Stomach (tissue), 9 donors: Measurements from ENCODE around the gene UBAP1. TPM values are rescaled to one million over a fixed set of nuclear protein-coding genes. Genes with fewer than 3 reads are reported as not detected.

Experiments
- DNase-seq, 2 donors: peaks; one replicate each; pipeline versions ENCODE4 v3.0.0 to v3.0.0-alpha.2; 2013 to 2019
- H3K27ac ChIP-seq, 5 donors: fragments of 200-600 bp in 4 of 5; sonication (generic) in 4 of 5; one replicate each; pipeline ENCODE4 v1.5.1; 2013 to 2019; ENCODE audit warnings: mild to moderate bottlenecking in 1 of 5, moderate library complexity in 1 of 5
- H3K27me3 ChIP-seq, 3 donors: fragments of 200-600 bp; sonication (generic); one replicate each; pipeline ENCODE4 v1.5.1; 2017 to 2019; ENCODE audit warnings: mixed run types in 1 of 3
- H3K36me3 ChIP-seq, 4 donors: fragments of 200-600 bp; sonication (generic); 1 replicate in 3 of 4; 2 replicates in 1 of 4; pipeline ENCODE4 v1.5.1; 2016 to 2019
- H3K4me1 ChIP-seq, 4 donors: fragments of 200-600 bp; sonication (generic); one replicate each; pipeline ENCODE4 v1.5.1; 2016 to 2019
- H3K4me3 ChIP-seq, 4 donors: fragments of 200-600 bp; sonication (generic) in 3 of 4; one replicate each; pipeline ENCODE4 v1.5.1; 2016 to 2019; ENCODE audit warnings: mild to moderate bottlenecking in 1 of 4
- H3K9me3 ChIP-seq, 4 donors: fragments of 200-600 bp; sonication (generic); one replicate each; pipeline ENCODE4 v1.5.1; 2016 to 2019
- CTCF ChIP-seq, 7 experiments: fragments of 450-650 bp in 4 of 7; fragments of 200-600 bp in 3 of 7; sonication (generic) in 3 of 7; IDR thresholded peaks; one replicate each; pipeline ENCODE4 v1.5.1; 2016 to 2019; ENCODE audit warnings: antibody characterized with exemption in 7 of 7, control low read depth in 2 of 7, mild to moderate bottlenecking in 1 of 7
- EP300 ChIP-seq: sonication (generic); formaldehyde crosslinking; IDR thresholded peaks from one replicate; pipeline ENCODE4 v1.6.1; 2017; ENCODE audit warnings: antibody characterized with exemption
- POLR2A ChIP-seq, 4 donors: fragments of 450-650 bp; IDR thresholded peaks; one replicate each; pipeline ENCODE4 v1.6.1; 2016; ENCODE audit warnings: antibody characterized with exemption in 4 of 4, control low read depth in 2 of 4, mild to moderate bottlenecking in 1 of 4, moderate library complexity in 1 of 4
- POLR2AphosphoS5 ChIP-seq, 3 donors: sonication (generic); formaldehyde crosslinking; IDR thresholded peaks; one replicate each; pipeline ENCODE4 v1.6.1; 2016; ENCODE audit warnings: antibody characterized with exemption in 3 of 3
- WGBS, 5 donors: extraction: QIAGEN DNeasy Blood & Tissue Kit in 3 of 5; methylation state at CpG; one replicate each; pipeline versions ENCODE4 v1.1.5 to v1.1.7; 2013 to 2018; 5-methylcytosine and 5-hydroxymethylcytosine counted together
- intact Hi-C: fragments of 100-400 bp; cut with DNase I; formaldehyde crosslinking; loops from one replicate; pipeline ENCODE4 v1.15.1; 2023; ENCODE audit warnings: low total_unique reads
- polyA plus RNA-seq, 3 donors: library from polyadenylated mRNA; stranded (reverse); fragments of 200-250 nt; gene quantifications; one replicate each; pipeline ENCODE4 v1.2.3, GENCODE V29; 2013
- total RNA-seq, 5 donors: library from RNA; depleted of rRNA; stranded (reverse); fragments of >200 nt; gene quantifications; one replicate each; pipeline versions ENCODE4 v1.1.0 to v1.2.3, GENCODE V29; 2014 to 2016
- donor health status: healthy with polysubstance abuse.
- donor health status: Bipolar disorder and iron deficiency.
- donor health status: healthy.

UBAP1 gene
- total and polyA plus RNA-seq, 8 donors: 17.7 to 53.1 (median 34.1) TPM

- H3K9me3 ChIP-seq: no peaks in the 10 kb centered on the region
- H3K36me3 ChIP-seq: peaks cover 5 to 37% (median 29%) of the 10 kb centered on the region in 4 donors
- intact Hi-C loops: no loop called here
- TF ChIP-seq POLR2A (IDR thresholded peaks at IDR 0.05) (no peak), EP300 (no peak), POLR2AphosphoS5 (IDR thresholded peaks at IDR 0.05) (no peak), CTCF (IDR thresholded peaks at IDR 0.05) (no peak)
- peaks cover 0 to 12% (median 5%) of the 10 kb centered on the region in 4 donors for H3K4me1 ChIP-seq
- H3K4me3 ChIP-seq: no peak overlapping the region
- H3K27ac ChIP-seq: no peak overlapping the region
- 90 to 95% (median 92%) methylated on average over 4 of the region's 4 CpGs for WGBS, 5 donors
- no peak for DNase-seq
- no peaks in the 10 kb centered on the region for H3K27me3 ChIP-seq
Observed at GRCh38 chr9:34230556-34230955, 51.7 kb downstream of the UBAP1 start.

GRCh38 chr9:34232201-34232600, 53.4 kb downstream of the UBAP1 start:
- TF ChIP-seq EP300 (no peak), CTCF (IDR thresholded peaks at IDR 0.05) (no peak), POLR2AphosphoS5 (IDR thresholded peaks at IDR 0.05) (no peak), POLR2A (IDR thresholded peaks at IDR 0.05) (no peak)
- Histone ChIP-seq H3K36me3 (peaks cover 19 to 53% (median 45%) of the 10 kb centered on the region in 4 donors), H3K9me3 (no peaks in the 10 kb centered on the region), H3K27me3 (no peaks in the 10 kb centered on the region), H3K27ac (no peak overlapping the region), H3K4me1 (peaks cover 0 to 12% (median 5%) of the 10 kb centered on the region in 4 donors), H3K4me3 (no peak overlapping the region)
- WGBS, 5 donors: 87 to 96% (median 96%) methylated on average over 2 of the region's 2 CpGs
- DNase-seq: no peak
- intact Hi-C loops: no loop called here

GRCh38 chr9:34233672-34234071, 54.8 kb downstream of the UBAP1 start:
- intact Hi-C loops: no loop called here
- Histone ChIP-seq H3K4me3 (no peak overlapping the region), H3K27ac (peak overlapping the region in 1 of 5 donors; percentile 40), H3K9me3 (no peaks in the 10 kb centered on the region), H3K36me3 (peaks cover 19 to 61% (median 52%) of the 10 kb centered on the region in 4 donors), H3K27me3 (no peaks in the 10 kb centered on the region), H3K4me1 (peaks cover 0 to 12% (median 5%) of the 10 kb centered on the region in 4 donors)
- peak in 1 of 3 donors; percentile 71 for TF ChIP-seq POLR2AphosphoS5 (IDR thresholded peaks at IDR 0.05)
- TF ChIP-seq EP300: no peak
- DNase-seq: no peak
- WGBS, 5 donors: 80 to 100% (median 96%) methylated on average over 1 of the region's 1 CpG

- Histone ChIP-seq H3K9me3 (no peaks in the 10 kb centered on the region), H3K36me3 (peaks cover 30 to 75% (median 64%) of the 10 kb centered on the region in 4 donors), H3K27me3 (no peaks in the 10 kb centered on the region), H3K4me3 (no peak overlapping the region), H3K27ac (no peak overlapping the region), H3K4me1 (peaks cover 0 to 35% (median 13%) of the 10 kb centered on the region in 4 donors)
- no peak for DNase-seq
- intact Hi-C loops: no loop called here
- 83 to 90% (median 87%) methylated on average over 4 of the region's 4 CpGs for whole genome bisulfite sequencing, 5 donors
- TF ChIP-seq CTCF (IDR thresholded peaks at IDR 0.05) (no peak), POLR2AphosphoS5 (IDR thresholded peaks at IDR 0.05) (no peak), POLR2A (IDR thresholded peaks at IDR 0.05) (no peak), EP300 (no peak)
Observed at GRCh38 chr9:34237836-34238235, 59.0 kb downstream of the UBAP1 start.

- Histone ChIP-seq H3K27me3 (no peaks in the 10 kb centered on the region), H3K9me3 (no peaks in the 10 kb centered on the region), H3K27ac (no peak overlapping the region), H3K4me1 (peaks cover 0 to 31% (median 15%) of the 10 kb centered on the region in 4 donors), H3K36me3 (peaks cover 27 to 73% (median 64%) of the 10 kb centered on the region in 4 donors), H3K4me3 (no peak overlapping the region)
- intact Hi-C loops: no loop called here
- no peak for DNase-seq
- WGBS, 5 donors: 63 to 86% (median 73%) methylated on average over 1 of the region's 1 CpG
- TF ChIP-seq POLR2AphosphoS5 (IDR thresholded peaks at IDR 0.05): no peak
- TF ChIP-seq EP300: no peak
- no peak for TF ChIP-seq POLR2A (IDR thresholded peaks at IDR 0.05)
- TF ChIP-seq CTCF (IDR thresholded peaks at IDR 0.05): no peak
Observed at GRCh38 chr9:34240006-34240405, 61.2 kb downstream of the UBAP1 start.
